Calu3 (cell line): Measurements from ENCODE around the gene SNTG2. TPM values are rescaled to one million over a fixed set of nuclear protein-coding genes. Genes with fewer than 3 reads are reported as not detected.
"Not testable (repeated sequence)": the region's sequence is repeated elsewhere in the genome, so short reads cannot be mapped to it uniquely, and the experiment has no call there.

ENCODE experiments used
- BruUV-seq: library from RNA; stranded (reverse); fragments of 400-500 nt; replicated peaks from 2 replicates; lab custom pipeline; 2021; lab: Mats Ljungman, UMichigan
- CTCF ChIA-PET: fragments of 300-600 bp; sonication (Branson Sonifier 250); formaldehyde crosslinking; loops from one replicate; lab custom pipeline; 2022; ENCODE audit warnings: antibody characterized with exemption; lab: Charles Lee
- DNase-seq: peaks from one replicate; pipeline ENCODE4 v3.0.0; 2022
- H3K27ac Mint-ChIP-seq: one replicate; pipeline ENCODE4 v1.8.0; 2022; ENCODE audit warnings: mixed read lengths; ENCODE audit not compliant: unreplicated experiment
- H3K27me3 Mint-ChIP-seq: one replicate; pipeline ENCODE4 v1.8.0; 2022; ENCODE audit warnings: mixed read lengths; ENCODE audit not compliant: unreplicated experiment
- H3K36me3 Mint-ChIP-seq: one replicate; pipeline ENCODE4 v1.8.0; 2022; ENCODE audit warnings: mild to moderate bottlenecking, moderate library complexity, mixed read lengths; ENCODE audit not compliant: insufficient read depth, unreplicated experiment
- H3K4me1 Mint-ChIP-seq: one replicate; pipeline ENCODE4 v1.8.0; 2022; ENCODE audit warnings: mild to moderate bottlenecking, low read depth, mixed read lengths; ENCODE audit not compliant: unreplicated experiment
- H3K4me3 Mint-ChIP-seq: one replicate; pipeline ENCODE4 v1.8.0; 2022; ENCODE audit warnings: mild to moderate bottlenecking, low read depth, moderate library complexity, mixed read lengths; ENCODE audit not compliant: unreplicated experiment
- H3K9me3 Mint-ChIP-seq: one replicate; pipeline ENCODE4 v1.8.0; 2022; ENCODE audit warnings: low read depth, mixed read lengths; ENCODE audit not compliant: unreplicated experiment
- CTCF ChIP-seq: fragments of 200-600 bp; IDR thresholded peaks from one replicate; pipeline ENCODE4 v1.8.0; 2022; ENCODE audit warnings: antibody characterized with exemption; ENCODE audit not compliant: unreplicated experiment
- intact Hi-C: fragments of 100-400 bp; cut with micrococcal nuclease; formaldehyde crosslinking; loops from one replicate; pipeline ENCODE4 v1.10.0; 2022; ENCODE audit not compliant: unreplicated experiment
- total RNA-seq: library from RNA; stranded (reverse); gene quantifications from 2 replicates; pipeline ENCODE4 v1.2.3, GENCODE V29; 2022

SNTG2 gene
- total RNA-seq, 1 experiment from 2014 or later = not detected

- H3K36me3 Mint-ChIP-seq = no peaks in the 10 kb centered on the region
- intact Hi-C loops = no loop called here
- H3K9me3 Mint-ChIP-seq = peaks cover 18% of the 10 kb centered on the region
- no peak overlapping the region for H3K4me3 Mint-ChIP-seq
- no peak for DNase-seq
- H3K27me3 Mint-ChIP-seq = no peaks in the 10 kb centered on the region
- no peaks in the 10 kb centered on the region for H3K4me1 Mint-ChIP-seq
- CTCF ChIA-PET = no interaction called here
- TF ChIP-seq CTCF = no peak
- no peak overlapping the region for H3K27ac Mint-ChIP-seq
- no TSS peak for BruUV-seq
Measured at GRCh38 chr2:1101011-1101782, 150.5 kb downstream of the SNTG2 start.

- Mint-ChIP-seq H3K9me3 (peaks cover 17% of the 10 kb centered on the region), H3K27me3 (no peaks in the 10 kb centered on the region), H3K4me1 (no peaks in the 10 kb centered on the region), H3K4me3 (no peak overlapping the region), H3K27ac (no peak overlapping the region), H3K36me3 (no peaks in the 10 kb centered on the region)
- DNase-seq = no peak
- intact Hi-C loops = no loop called here
- no TSS peak for BruUV-seq
- CTCF ChIA-PET = no interaction called here
- no peak for TF ChIP-seq CTCF
Measured at GRCh38 chr2:1101982-1102590, 151.4 kb downstream of the SNTG2 start.

- no peak for DNase-seq
- CTCF ChIA-PET = no interaction called here
- BruUV-seq = no TSS peak
Measured at GRCh38 chr2:1104364-1104763, 153.7 kb downstream of the SNTG2 start.

GRCh38 chr2:1106344-1106743, 155.7 kb downstream of the SNTG2 start:
- intact Hi-C loops, DNase-seq, H3K4me1 Mint-ChIP-seq, H3K27ac Mint-ChIP-seq, H3K4me3 Mint-ChIP-seq, BruUV-seq, CTCF ChIA-PET, H3K27me3 Mint-ChIP-seq, H3K36me3 Mint-ChIP-seq: not testable (repeated sequence)
- peaks cover 19% of the 10 kb centered on the region for H3K9me3 Mint-ChIP-seq

More at GRCh38 chr2:1104364-1104763, 153.7 kb downstream of the SNTG2 start:
- Mint-ChIP-seq H3K9me3 (peaks cover 15% of the 10 kb centered on the region), H3K36me3 (no peaks in the 10 kb centered on the region), H3K27me3 (no peaks in the 10 kb centered on the region), H3K4me3 (no peak overlapping the region), H3K4me1 (no peaks in the 10 kb centered on the region), H3K27ac (no peak overlapping the region)
- intact Hi-C loops = no loop called here
- TF ChIP-seq CTCF = no peak
